HG03432 (cell line): Measurements from ENCODE around the gene CRACR2B.
A peak's percentile ranks its signal among the peaks of the same experiment; 100 is the strongest.

Experiments used
- ATAC-seq: cut with Tn5 transposase; IDR thresholded peaks from one replicate; pipeline ENCODE4 v1.9.1; 2021; ENCODE audit warnings: mild to moderate bottlenecking, moderate library complexity; ENCODE audit not compliant: unreplicated experiment

The CRACR2B gene

DNA sequence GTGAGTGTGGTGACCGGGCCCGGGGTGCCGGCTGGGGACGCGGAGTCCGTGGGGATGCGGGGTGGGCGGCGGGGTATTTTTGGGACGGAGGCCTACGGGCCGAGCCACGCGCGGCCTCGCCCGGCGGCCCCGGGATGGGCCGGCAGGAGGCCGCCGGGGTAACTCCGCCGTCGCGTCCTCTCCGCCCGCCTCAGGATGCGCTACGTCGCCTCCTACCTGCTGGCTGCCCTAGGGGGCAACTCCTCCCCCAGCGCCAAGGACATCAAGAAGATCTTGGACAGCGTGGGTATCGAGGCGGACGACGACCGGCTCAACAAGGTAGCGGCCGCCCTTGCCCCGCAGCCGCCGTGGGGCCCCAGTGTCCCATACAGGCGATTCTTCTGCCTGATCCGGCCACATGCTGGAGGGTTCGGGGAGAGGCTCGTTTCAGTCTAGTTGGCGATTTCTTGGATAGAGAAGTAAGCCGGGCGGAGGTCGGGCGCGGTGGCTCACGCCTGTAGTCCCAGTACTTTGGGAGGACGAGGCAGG lies 17.6 kb upstream of the CRACR2B start:
- ATAC-seq = peak; percentile 11

DNA sequence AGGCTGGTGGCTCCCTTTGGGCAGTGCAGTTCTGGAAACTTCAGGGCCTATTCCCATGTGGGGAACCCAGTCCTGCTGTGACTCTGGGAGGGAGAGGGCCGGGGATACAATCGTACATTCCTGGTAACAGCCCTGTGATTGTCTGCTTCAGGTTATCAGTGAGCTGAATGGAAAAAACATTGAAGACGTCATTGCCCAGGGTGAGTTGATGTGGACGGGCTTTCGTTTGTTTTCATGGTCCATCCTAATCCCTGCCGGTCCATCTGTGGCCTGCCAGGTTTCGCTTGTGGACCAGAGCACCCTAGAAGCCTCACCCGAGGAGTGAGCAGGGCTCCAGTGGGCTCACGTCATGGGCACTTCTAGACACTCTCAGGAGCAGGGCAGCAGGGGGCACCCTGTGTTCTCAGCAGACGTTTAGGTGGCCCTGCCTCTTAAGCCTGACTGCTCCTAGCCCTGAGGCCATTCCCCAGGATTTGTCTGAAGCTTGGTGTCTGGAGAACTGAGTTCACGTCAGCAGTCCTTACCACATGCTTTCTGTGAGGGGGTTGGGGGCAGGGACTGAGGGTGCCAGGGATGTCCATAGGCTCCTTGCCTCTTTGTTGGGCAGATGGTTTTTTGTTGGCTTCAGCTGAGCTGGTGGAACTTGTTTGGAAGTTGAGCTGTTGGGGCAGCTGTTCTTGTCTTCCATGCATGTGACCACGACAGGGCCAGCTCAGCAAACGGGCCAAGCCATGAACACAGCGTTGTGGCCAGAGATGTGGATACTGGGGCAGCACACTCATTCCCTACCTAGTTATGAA lies 16.1 kb upstream of the CRACR2B start:
- no peak for ATAC-seq

DNA sequence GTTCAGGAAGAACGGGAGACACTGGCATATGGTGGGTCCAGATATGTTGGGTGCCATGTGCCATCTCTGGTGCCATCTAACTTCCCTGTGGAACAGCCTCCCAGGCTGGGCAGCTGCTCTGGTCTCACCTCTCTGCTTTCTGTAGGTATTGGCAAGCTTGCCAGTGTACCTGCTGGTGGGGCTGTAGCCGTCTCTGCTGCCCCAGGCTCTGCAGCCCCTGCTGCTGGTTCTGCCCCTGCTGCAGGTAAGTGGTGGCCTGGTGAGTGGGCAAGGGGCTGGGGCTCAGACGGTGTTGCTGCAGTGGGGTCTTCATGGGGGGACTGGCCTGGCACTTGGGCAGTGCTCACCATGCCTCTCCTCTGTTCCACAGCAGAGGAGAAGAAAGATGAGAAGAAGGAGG lies 15.3 kb upstream of the CRACR2B start:
- no peak for ATAC-seq

DNA sequence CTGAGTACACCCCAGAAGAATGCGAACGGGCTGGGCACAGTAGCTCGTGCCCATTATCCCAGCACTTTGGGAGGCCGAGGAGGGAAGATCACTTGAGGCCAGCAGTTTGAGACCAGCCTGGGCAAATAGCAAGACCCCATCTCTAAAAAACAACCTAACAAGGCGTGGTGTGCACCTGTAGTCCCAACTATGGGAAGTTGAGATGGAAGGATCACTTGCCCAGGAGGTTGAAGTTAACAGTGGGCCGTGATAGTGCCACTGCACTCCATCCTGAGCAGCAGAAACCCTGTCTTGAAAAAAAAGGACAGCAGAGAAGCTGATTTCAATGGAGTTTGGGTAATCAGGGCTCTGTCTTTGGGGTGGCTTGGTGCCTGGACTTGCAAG lies 14.7 kb upstream of the CRACR2B start:
- no peak for ATAC-seq

DNA sequence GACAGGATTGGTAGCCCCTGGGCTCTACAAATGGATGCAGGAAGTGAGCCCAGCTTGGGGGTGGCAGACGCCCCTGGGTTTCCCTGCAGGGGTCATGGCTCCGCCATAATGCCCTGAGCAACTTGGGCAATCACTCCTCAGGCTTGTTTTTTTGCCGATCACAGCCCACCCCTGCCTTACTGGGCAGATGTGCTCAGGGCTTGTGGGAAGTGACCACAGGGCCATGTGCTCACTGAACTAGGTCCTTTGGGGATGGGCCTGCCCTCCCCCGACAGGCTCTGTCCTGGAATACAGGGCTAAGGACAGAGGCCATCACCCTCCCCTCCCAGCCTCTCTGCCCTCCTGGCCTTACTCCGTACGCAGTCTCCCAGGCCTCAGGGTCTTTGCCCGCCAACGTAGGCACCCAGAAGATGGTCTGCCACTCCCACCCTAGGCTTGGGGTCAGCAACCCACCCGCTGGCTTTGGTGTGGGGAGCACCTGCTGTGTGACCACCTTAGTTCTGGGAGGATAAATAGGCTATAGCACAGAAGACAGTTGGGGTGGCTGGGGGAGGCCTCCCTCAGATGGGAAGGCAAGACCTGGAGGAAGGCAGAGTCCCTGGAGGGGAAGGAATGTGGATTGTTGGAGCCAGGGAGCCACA lies 14.1 kb upstream of the CRACR2B start:
- no peak for ATAC-seq

DNA sequence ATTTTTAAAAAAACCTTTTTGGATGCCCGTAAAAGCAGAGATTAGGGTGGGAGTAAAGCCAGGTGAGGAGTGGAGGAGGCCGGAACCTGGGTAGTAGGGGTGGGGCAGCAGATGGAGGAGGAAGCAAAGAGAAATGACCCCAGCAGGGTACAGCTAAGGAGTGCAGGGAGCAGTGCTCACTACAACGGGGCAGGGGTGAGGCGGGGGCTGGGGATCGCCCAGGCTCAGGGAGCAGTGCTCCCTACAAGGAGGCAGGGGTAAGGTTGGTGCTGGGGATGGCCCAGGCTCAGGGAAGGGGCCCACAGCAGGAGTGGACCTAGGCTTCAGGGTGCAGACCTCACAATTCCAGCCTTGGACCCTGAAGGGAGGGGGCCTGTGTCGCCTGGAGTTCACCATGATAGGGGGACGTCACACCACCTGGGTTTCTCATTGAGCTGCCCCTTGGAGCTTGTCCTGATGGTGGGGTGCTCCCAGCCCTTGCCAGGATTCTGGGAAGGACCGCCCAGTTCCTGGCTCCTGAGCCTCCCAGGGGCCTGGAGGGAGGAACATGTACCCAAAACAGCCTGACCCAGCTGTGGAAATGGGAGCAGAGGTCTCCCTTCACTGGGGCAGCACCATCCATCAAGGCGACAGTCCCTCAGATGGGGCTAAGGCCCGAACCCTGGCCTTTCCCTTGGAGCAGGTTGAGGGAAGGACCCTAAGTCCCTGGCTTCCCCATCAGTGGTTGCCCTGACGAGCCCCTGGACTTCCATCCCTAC lies 11.9 kb upstream of the CRACR2B start:
- no peak for ATAC-seq

DNA sequence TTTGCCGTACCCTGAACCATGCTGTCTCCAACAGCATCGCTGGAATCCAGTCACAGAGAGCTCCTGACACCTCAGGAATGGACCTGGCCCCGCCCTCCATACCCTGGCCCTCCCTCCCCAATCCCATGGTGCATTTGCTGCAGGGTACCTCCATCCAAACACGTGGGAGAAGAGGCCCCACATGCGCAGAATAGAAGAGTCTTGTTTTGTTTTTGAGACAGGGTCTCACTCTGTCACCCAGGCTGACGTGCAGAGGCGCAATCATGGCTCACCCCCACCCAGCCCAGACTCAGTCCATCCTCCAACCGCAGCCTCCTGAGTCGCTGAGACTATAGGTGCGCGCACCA lies 11.3 kb upstream of the CRACR2B start:
- no peak for ATAC-seq

DNA sequence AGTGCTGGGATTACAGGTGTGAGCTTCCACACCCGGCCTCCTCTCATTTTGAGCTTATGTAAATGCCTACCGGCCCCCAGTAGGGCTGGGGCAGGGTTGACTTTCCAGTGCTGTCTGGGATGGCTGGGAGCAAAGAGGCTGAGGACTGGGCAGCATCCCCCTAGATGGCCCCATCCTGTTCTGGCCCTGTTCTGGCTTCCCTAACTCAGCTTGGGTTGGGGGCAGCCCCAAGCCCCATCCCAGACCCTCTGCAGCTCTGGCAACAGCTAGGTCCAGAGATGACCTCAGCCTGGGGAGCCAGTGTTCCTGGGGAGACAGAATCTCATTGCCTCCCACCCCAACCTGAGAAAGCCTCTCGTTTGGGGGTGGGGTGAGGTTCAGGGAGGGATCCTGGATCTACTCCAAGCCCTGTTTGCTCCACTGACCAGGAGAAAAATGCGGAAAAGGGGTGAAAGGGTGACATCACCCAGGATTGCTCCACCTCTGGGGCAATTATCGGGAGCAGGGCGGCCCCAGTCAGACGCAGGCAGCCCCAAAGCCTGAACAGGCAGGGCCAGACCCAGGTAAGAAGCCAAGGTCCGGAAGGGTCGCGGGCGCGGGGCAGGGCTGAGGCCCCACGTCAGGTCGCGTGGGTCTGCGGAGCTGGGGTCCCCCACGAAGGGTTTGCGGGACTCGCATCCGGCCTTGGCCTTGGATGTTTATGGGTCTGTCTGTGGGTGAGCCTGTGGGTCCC lies 9.2 kb upstream of the CRACR2B start, which contains the start of gene PNPLA2:
TSS of gene PNPLA2 (plus strand) at position 519 of the 733 bp plus-strand sequence. CDS start 805 bp downstream, outside the sequence.
- ATAC-seq = no peak

DNA sequence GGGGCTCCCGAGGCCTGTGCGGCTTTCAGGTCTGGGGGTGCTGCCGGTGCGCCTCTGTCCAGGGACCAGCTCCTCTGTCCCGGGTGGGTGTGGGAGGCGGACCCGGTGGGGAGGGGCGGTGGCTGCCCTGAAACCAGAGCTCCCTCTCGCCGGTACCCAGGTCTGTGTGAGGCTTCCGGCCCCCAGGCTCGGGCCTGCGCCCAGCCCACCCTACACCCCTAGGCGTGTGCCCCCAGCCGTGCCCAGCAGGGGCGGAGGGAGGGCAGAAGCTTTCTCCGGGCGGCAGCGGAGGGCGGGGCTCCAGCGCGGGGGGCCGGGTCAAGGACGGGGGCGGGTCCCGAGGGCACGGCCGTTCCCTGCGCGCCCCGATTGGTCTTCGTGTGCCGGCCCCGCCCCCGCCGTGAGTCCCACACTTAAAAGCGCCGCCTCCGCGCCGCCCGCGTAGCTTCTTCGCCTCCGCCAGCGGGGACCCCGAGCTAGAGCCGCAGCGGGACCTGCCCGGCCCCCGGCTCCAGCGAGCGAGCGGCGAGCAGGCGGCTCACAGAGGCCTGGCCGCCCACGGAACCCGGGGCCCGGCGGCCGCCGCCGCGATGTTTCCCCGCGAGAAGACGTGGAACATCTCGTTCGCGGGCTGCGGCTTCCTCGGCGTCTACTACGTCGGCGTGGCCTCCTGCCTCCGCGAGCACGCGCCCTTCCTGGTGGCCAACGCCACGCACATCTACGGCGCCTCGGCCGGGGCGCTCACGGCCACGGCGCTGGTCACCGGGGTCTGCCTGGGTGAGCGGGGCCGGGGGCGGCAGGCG lies 8.4 kb upstream of the CRACR2B start:
- peak; percentile 71 for ATAC-seq

DNA sequence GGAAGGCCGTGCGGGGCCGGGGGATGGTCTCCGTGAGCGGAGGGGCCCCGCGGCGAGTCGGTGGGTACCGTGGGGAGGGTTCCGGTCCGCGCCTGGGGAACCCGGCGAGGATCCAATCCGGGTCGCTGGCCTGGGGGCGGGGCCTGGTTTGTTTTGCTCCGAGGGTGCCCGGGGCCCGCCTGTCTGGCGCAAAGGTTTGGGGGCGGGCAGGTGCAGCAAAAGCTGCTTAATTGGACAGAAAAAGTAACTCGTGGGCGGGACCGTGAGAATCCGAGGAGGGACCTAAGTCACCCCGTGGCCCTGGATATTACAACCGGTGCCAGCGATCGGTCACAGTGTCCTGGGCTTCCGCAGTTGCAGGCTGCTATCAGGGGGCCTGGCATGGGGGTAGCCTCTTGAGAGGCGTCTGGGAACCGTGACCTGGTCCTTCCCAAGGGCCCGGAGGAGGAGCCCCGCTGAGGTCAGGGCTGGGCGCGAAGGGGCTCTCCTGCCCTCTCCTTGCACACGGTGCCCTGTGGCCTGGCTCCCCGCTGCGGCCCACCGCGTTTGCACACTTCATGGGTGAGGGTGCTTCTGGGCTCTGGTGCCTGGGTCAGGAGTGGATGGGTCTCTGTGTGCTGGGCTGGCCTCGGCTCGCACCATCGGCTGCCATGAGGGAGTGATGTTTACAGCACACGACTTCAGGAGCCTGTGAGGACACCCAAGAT lies 7.6 kb upstream of the CRACR2B start:
- peak; percentile 60 for ATAC-seq

DNA sequence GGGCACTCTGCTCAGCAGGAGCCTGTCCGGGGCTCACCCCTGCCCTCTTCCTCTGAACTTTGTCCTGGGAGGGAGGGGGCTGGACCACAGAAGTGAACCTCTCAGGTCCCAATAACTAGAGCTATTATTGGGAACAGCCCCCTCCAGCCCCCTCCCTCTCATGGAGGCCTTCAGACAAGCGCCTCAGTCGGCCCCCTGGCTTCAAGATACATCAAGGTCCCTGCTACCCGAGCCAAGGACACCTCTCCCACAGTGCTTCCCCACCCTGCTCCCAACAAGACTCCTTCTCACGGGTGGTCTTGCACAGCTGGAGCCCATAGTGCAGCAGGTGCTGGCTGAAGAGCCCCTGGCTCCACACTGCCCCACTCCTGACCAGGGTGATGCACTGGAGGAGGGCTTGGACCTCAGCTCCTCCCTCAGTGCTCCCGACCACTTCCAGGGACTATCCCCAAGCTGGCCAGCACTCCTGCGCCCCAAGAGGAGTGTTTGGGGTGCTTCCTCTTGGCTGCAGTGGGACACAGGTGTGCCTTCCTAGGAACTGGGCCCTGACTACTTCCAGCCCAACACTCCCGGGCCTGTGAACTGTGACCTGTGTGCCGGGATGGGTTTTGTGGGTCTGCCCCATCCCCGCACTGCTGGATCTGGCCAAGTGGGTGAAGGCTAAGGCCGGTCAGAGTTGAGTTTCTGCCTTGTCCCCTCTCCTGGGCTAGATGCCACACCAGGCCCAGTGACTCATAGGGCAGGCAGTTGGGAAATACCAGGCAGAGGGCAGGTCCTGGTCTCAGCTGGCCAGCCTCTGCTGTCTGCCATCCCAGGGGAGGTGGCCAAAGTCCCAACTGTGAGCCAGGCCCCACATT lies 6.8 kb upstream of the CRACR2B start:
- ATAC-seq = no peak

DNA sequence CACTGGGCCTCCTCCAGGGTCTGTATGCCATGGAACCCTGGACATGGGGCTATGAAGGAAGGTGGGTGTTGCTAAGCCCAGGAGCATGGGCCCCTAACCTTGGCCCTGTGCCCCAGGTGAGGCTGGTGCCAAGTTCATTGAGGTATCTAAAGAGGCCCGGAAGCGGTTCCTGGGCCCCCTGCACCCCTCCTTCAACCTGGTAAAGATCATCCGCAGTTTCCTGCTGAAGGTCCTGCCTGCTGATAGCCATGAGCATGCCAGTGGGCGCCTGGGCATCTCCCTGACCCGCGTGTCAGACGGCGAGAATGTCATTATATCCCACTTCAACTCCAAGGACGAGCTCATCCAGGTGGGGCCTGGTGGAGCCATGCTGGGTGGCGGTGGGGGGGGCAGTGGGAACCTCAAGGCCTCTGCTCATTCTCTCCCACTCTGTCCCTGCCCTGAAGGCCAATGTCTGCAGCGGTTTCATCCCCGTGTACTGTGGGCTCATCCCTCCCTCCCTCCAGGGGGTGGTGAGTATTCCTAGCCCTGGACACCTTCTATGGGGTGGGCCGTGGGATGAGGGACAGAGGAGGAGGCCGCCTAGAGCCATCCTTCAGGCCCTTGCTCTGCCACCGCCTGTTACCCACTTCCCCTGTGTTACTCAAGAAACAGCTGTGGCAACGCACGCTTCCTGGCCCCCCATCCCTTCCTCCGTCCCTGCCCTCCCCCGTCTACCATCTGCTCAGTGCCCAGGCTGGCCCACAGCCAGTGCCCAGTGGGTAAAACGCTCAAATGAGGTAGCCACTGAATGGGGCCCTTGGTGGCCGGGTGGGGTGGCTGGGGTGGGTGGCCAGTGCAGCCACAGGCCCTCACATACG lies 6.0 kb upstream of the CRACR2B start:
- ATAC-seq = no peak

DNA sequence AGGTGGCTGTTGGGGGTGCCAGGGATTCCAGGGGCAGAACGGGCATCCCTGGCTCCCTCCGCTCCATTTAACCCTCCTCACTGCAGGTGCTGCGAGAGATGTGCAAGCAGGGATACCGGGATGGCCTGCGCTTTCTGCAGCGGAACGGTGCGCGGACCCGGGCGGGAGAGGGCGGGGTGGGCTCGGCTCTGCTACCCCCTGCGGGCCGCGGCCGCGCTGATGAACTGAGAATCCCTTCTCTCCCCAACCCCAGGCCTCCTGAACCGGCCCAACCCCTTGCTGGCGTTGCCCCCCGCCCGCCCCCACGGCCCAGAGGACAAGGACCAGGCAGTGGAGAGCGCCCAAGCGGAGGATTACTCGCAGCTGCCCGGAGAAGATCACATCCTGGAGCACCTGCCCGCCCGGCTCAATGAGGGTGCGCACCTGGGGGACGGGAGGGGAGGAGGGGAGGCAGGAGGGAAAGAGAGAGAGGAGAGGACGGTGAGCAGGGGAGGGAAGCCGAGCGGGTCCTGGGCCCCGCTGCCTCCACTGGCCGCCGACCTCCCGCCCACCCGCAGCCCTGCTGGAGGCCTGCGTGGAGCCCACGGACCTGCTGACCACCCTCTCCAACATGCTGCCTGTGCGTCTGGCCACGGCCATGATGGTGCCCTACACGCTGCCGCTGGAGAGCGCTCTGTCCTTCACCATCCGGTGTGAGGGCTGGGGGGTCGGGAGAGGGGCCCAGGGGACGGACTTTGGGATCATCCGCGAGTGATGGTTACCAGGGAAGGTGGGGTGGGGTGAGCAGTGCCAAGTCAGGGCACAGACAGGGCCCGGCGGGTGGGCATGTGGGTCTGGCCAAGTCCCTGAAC lies 4.1 kb upstream of the CRACR2B start:
- no peak for ATAC-seq

DNA sequence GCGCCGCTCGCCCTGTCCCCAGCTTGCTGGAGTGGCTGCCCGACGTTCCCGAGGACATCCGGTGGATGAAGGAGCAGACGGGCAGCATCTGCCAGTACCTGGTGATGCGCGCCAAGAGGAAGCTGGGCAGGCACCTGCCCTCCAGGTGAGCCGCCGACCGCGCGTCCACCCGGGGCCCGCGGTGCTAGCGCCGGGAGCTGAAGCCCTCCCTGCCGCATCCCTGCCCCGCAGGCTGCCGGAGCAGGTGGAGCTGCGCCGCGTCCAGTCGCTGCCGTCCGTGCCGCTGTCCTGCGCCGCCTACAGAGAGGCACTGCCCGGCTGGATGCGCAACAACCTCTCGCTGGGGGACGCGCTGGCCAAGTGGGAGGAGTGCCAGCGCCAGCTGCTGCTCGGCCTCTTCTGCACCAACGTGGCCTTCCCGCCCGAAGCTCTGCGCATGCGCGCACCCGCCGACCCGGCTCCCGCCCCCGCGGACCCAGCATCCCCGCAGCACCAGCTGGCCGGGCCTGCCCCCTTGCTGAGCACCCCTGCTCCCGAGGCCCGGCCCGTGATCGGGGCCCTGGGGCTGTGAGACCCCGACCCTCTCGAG lies 3.3 kb upstream of the CRACR2B start:
- ATAC-seq = no peak

DNA sequence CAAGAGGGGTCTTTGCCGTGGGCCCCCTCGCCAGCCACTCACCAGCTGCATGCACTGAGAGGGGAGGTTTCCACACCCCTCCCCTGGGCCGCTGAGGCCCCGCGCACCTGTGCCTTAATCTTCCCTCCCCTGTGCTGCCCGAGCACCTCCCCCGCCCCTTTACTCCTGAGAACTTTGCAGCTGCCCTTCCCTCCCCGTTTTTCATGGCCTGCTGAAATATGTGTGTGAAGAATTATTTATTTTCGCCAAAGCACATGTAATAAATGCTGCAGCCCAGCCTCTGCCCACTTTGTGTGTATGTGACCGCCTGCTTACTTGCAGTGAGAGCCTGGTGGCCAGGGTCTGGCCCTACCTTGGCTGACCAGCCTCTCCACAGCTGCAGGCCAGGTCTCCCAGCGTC lies 2.8 kb upstream of the CRACR2B start:
- ATAC-seq = no peak
